Measurements from ENCODE around the gene HS1BP3.

- TF ChIP-seq POLR2A (IDR thresholded peaks at IDR 0.05) = no peak
- TF ChIP-seq POLR2AphosphoS5 (IDR thresholded peaks at IDR 0.05; ENCODE audit: insufficient read depth in 1 of 2, low read depth in 1 of 2) = no peak
- no peak for TF ChIP-seq CTCF (IDR thresholded peaks at IDR 0.05)
These were observed 27.1 kb upstream of the HS1BP3 start for GRCh38 chr2:20678086-20678395.
